H9 (cell line): ENCODE data around the gene ADNP2. TPM values are rescaled to one million over a fixed set of nuclear protein-coding genes. Genes with fewer than 3 reads are reported as not detected.

ENCODE experiments used
- DNase-seq: peaks from one replicate; pipeline ENCODE4 v3.0.0-alpha.2; 2017
- H2AFZ ChIP-seq: one replicate; pipeline ENCODE4 v1.6.1; 2013; ENCODE audit warnings: mild to moderate bottlenecking, low read length, control low read depth, moderate library complexity
- H2AK5ac ChIP-seq: 2 replicates; pipeline ENCODE4 v1.6.1; 2013; ENCODE audit warnings: low read length, control low read depth, mixed read lengths; ENCODE audit not compliant: insufficient read length
- H2BK120ac ChIP-seq: one replicate; pipeline ENCODE4 v1.6.1; 2013; ENCODE audit warnings: low read depth, mild to moderate bottlenecking, low read length, control low read depth, inconsistent platforms; ENCODE audit not compliant: poor library complexity, severe bottlenecking
- H2BK12ac ChIP-seq: 2 replicates; pipeline ENCODE4 v1.6.1; 2013; ENCODE audit warnings: low read length, control low read depth, mixed read lengths, low read depth; ENCODE audit not compliant: insufficient read length
- H2BK15ac ChIP-seq: 2 replicates; pipeline ENCODE4 v1.6.1; 2013; ENCODE audit warnings: low read depth, low read length, control low read depth
- H2BK20ac ChIP-seq: one replicate; pipeline ENCODE4 v1.6.1; 2013; ENCODE audit warnings: low read depth, mild to moderate bottlenecking, low read length, control low read depth, inconsistent platforms; ENCODE audit not compliant: poor library complexity, severe bottlenecking
- H2BK5ac ChIP-seq: 2 replicates; pipeline ENCODE4 v1.6.1; 2013; ENCODE audit warnings: low read length, control low read depth, mixed read lengths; ENCODE audit not compliant: insufficient read length
- H3K14ac ChIP-seq: 2 replicates; pipeline ENCODE4 v1.6.1; 2013; ENCODE audit warnings: low read length, control low read depth; ENCODE audit not compliant: insufficient read depth
- H3K18ac ChIP-seq: 2 replicates; pipeline ENCODE4 v1.6.1; 2013; ENCODE audit warnings: low read depth, mild to moderate bottlenecking, mixed read lengths, low read length, control low read depth; ENCODE audit not compliant: insufficient read length
- H3K23ac ChIP-seq: 2 replicates; pipeline ENCODE4 v1.6.1; 2013; ENCODE audit warnings: low read length, control low read depth, mixed read lengths, low read depth; ENCODE audit not compliant: insufficient read length
- H3K23me2 ChIP-seq: 2 replicates; pipeline ENCODE4 v1.6.1; 2013; ENCODE audit warnings: low read depth, mild to moderate bottlenecking, mixed read lengths, low read length, control low read depth; ENCODE audit not compliant: insufficient read length, poor library complexity, severe bottlenecking
- H3K27ac ChIP-seq: 2 replicates; pipeline ENCODE4 v1.5.1; 2013; ENCODE audit warnings: low read length, control low read depth, mixed read lengths, low read depth; ENCODE audit not compliant: insufficient read length
- H3K27me3 ChIP-seq: 2 replicates; pipeline ENCODE4 v1.6.1; 2013; ENCODE audit warnings: low read length, control low read depth, inconsistent platforms; ENCODE audit not compliant: insufficient read depth
- H3K4ac ChIP-seq: 2 replicates; pipeline ENCODE4 v1.6.1; 2013; ENCODE audit warnings: low read depth, mild to moderate bottlenecking, control low read depth, inconsistent platforms, low read length, moderate library complexity
- H3K4me1 ChIP-seq: 2 replicates; pipeline ENCODE4 v1.6.1; 2013; ENCODE audit warnings: low read length, control low read depth, inconsistent platforms; ENCODE audit not compliant: insufficient read depth
- H3K4me2 ChIP-seq: 2 replicates; pipeline ENCODE4 v1.6.1; 2013; ENCODE audit warnings: low read length, control low read depth, mixed read lengths; ENCODE audit not compliant: insufficient read length, insufficient read depth
- H3K56ac ChIP-seq: 2 replicates; pipeline ENCODE4 v1.6.1; 2013; ENCODE audit warnings: low read depth, mild to moderate bottlenecking, mixed read lengths, low read length, control low read depth; ENCODE audit not compliant: insufficient read length
- H3K79me1 ChIP-seq: 2 replicates; pipeline ENCODE4 v1.6.1; 2013; ENCODE audit warnings: low read depth, mild to moderate bottlenecking, moderate library complexity, low read length, control low read depth, inconsistent platforms; ENCODE audit not compliant: insufficient read depth, poor library complexity, severe bottlenecking
- H3K79me2 ChIP-seq: 2 replicates; pipeline ENCODE4 v1.6.1; 2013; ENCODE audit warnings: low read length, control low read depth, inconsistent platforms; ENCODE audit not compliant: insufficient read depth
- H3K9ac ChIP-seq: 2 replicates; pipeline ENCODE4 v1.6.1; 2013; ENCODE audit warnings: low read length, control low read depth, mixed read lengths; ENCODE audit not compliant: insufficient read length; ENCODE audit errors: extremely low read depth
- H3K9me3 ChIP-seq: one replicate; pipeline ENCODE4 v1.6.1; 2013; ENCODE audit warnings: low read depth, low read length, inconsistent platforms; ENCODE audit not compliant: control insufficient read depth
- H3T11ph ChIP-seq: one replicate; pipeline ENCODE4 v1.6.1; 2013; ENCODE audit warnings: mild to moderate bottlenecking, low read length, control low read depth, inconsistent platforms
- H4K20me1 ChIP-seq: one replicate; pipeline ENCODE4 v1.6.1; 2013; ENCODE audit not compliant: control insufficient read depth, insufficient read length, insufficient read depth
- H4K5ac ChIP-seq: 2 replicates; pipeline ENCODE4 v1.6.1; 2013; ENCODE audit warnings: low read depth, mild to moderate bottlenecking, mixed read lengths, low read length, control low read depth; ENCODE audit not compliant: insufficient read length
- H4K8ac ChIP-seq: replicated peaks from 2 replicates; pipeline ENCODE4 v1.6.1; 2013; ENCODE audit warnings: low read length, control low read depth, mixed read lengths, low read depth; ENCODE audit not compliant: insufficient read length
- H4K91ac ChIP-seq: 2 replicates; pipeline ENCODE4 v1.6.1; 2013; ENCODE audit warnings: low read depth, mild to moderate bottlenecking, moderate library complexity, mixed read lengths, low read length, control low read depth; ENCODE audit not compliant: insufficient read length
- H3K27ac Mint-ChIP-seq, 3 experiments: 2 replicates in 2 of 3; 3 replicates in 1 of 3; pipeline ENCODE4 v1.8.0; 2020 to 2021; ENCODE audit warnings: mixed read lengths in 3 of 3, mild to moderate bottlenecking in 1 of 3, moderate library complexity in 1 of 3
- H3K27me3 Mint-ChIP-seq: 2 replicates; pipeline ENCODE4 v1.8.0; 2021; ENCODE audit warnings: low read depth, mild to moderate bottlenecking, moderate library complexity, mixed read lengths
- H3K36me3 Mint-ChIP-seq, 3 experiments: 2 replicates in 2 of 3; 3 replicates in 1 of 3; pipeline ENCODE4 v1.8.0; 2020 to 2021; ENCODE audit warnings: low read depth in 3 of 3, mixed read lengths in 3 of 3; ENCODE audit not compliant: insufficient read depth in 1 of 3
- H3K4me1 Mint-ChIP-seq, 2 experiments: 2 replicates each; pipeline ENCODE4 v1.8.0; 2020; ENCODE audit warnings: mixed read lengths in 2 of 2
- H3K4me3 Mint-ChIP-seq, 2 experiments: 2 replicates in 1 of 2; 3 replicates in 1 of 2; pipeline ENCODE4 v1.8.0; 2020 to 2021; ENCODE audit warnings: mild to moderate bottlenecking in 2 of 2, mixed read lengths in 2 of 2, moderate library complexity in 1 of 2
- H3K9me3 Mint-ChIP-seq, 2 experiments: 2 replicates in 1 of 2; 3 replicates in 1 of 2; pipeline ENCODE4 v1.8.0; 2020; ENCODE audit warnings: mild to moderate bottlenecking in 2 of 2, mixed read lengths in 2 of 2, moderate library complexity in 1 of 2
- WGBS: extraction: QIAGEN DNeasy Blood & Tissue Kit; methylation state at CpG from one replicate; pipeline ENCODE4 v1.1.7; 2013; ENCODE audit warnings: missing lambda C conversion rate, low lambda C conversion rate, mixed read lengths; ENCODE audit not compliant: insufficient read length; ENCODE audit errors: extremely low coverage; 5-methylcytosine and 5-hydroxymethylcytosine counted together
- total RNA-seq: library from RNA; stranded (reverse); gene quantifications from 2 replicates; pipeline ENCODE4 v1.2.1, GENCODE V29; 2021
- TF ChIP-seq, protein P1 (sequence below): fragments of 200-600 bp; sonication (generic); conservative IDR thresholded peaks from 3 replicates; pipeline ENCODE4 v1.8.0; 2021; ENCODE audit warnings: antibody characterized with exemption, mild to moderate bottlenecking

The ADNP2 gene
- total RNA-seq, 1 experiment from 2014 or later = 53.5 TPM

DNA sequence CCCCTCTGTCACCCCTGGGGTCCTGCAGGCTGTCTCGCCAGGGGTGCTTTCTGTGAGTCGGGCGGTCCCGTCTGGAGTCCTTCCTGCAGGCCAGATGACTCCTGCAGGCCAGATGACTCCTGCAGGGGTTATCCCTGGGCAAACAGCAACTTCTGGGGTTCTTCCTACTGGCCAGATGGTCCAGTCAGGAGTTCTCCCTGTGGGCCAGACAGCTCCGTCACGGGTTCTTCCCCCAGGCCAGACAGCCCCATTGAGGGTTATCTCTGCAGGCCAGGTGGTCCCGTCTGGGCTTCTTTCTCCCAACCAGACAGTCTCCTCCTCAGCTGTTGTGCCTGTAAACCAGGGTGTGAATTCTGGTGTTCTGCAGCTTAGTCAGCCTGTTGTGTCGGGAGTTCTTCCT, 27.6 kb downstream of the ADNP2 start:
- no peaks in the 10 kb centered on the region for H3K4me1 ChIP-seq
- no peaks in the 10 kb centered on the region for H3K9me3 Mint-ChIP-seq
- H3K27ac ChIP-seq = no peak overlapping the region
- H3K27me3 Mint-ChIP-seq = no peaks in the 10 kb centered on the region
- no peak overlapping the region for H2BK20ac ChIP-seq
- no peak overlapping the region for H3T11ph ChIP-seq
- no peak overlapping the region for H3K4ac ChIP-seq
- H3K56ac ChIP-seq = no peak overlapping the region
- DNase-seq = no peak
- TF ChIP-seq, protein P1, sequence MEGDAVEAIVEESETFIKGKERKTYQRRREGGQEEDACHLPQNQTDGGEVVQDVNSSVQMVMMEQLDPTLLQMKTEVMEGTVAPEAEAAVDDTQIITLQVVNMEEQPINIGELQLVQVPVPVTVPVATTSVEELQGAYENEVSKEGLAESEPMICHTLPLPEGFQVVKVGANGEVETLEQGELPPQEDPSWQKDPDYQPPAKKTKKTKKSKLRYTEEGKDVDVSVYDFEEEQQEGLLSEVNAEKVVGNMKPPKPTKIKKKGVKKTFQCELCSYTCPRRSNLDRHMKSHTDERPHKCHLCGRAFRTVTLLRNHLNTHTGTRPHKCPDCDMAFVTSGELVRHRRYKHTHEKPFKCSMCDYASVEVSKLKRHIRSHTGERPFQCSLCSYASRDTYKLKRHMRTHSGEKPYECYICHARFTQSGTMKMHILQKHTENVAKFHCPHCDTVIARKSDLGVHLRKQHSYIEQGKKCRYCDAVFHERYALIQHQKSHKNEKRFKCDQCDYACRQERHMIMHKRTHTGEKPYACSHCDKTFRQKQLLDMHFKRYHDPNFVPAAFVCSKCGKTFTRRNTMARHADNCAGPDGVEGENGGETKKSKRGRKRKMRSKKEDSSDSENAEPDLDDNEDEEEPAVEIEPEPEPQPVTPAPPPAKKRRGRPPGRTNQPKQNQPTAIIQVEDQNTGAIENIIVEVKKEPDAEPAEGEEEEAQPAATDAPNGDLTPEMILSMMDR = no peak
- no peak overlapping the region for H2BK120ac ChIP-seq
- no peak overlapping the region for H3K27ac Mint-ChIP-seq
- no peak overlapping the region for H2AFZ ChIP-seq
- WGBS = no CpG with 5 or more reads among the region's 8 CpGs
- H3K27me3 ChIP-seq = no peaks in the 10 kb centered on the region
- no peak overlapping the region for H3K9ac ChIP-seq
- H2BK5ac ChIP-seq = no peak overlapping the region
- H3K79me1 ChIP-seq = no peaks in the 10 kb centered on the region
- H2BK12ac ChIP-seq = no peak overlapping the region
- no peak overlapping the region for H3K14ac ChIP-seq
- H3K23me2 ChIP-seq = no peaks in the 10 kb centered on the region
- no peaks in the 10 kb centered on the region for H3K9me3 ChIP-seq
- H4K20me1 ChIP-seq = no peaks in the 10 kb centered on the region
- no peak overlapping the region for H3K18ac ChIP-seq
- H3K79me2 ChIP-seq = peaks cover 3% of the 10 kb centered on the region; the same call in 1 of the 2 replicates
- H3K4me3 Mint-ChIP-seq = no peak overlapping the region
- H4K8ac ChIP-seq = no peak overlapping the region
- H2AK5ac ChIP-seq = no peak overlapping the region
- H3K4me2 ChIP-seq = no peak overlapping the region
- H3K23ac ChIP-seq = no peak overlapping the region
- no peak overlapping the region for H4K5ac ChIP-seq
- H3K4me1 Mint-ChIP-seq = peaks cover 9 to 15% of the 10 kb centered on the region in 2 experiments
- H3K36me3 Mint-ChIP-seq = peaks cover 46 to 87% (median 80%) of the 10 kb centered on the region in 3 experiments
- H4K91ac ChIP-seq = no peak overlapping the region
- H2BK15ac ChIP-seq = no peak overlapping the region
